GM23338 (cell line): ENCODE results near the gene BPI.

Source experiments
- CREB1 ChIP-seq: fragments of 250-450 bp; sonication (Bioruptor Pico); IDR thresholded peaks from 2 replicates; pipeline ENCODE4 v1.5.0; 2020; ENCODE audit warnings: low read depth, mild to moderate bottlenecking, moderate library complexity
- EZH2 ChIP-seq: fragments of 200-600 bp; sonication (generic); IDR thresholded peaks from one replicate; pipeline ENCODE4 v1.8.0; 2017; ENCODE audit warnings: antibody characterized with exemption, mild to moderate bottlenecking, low read depth; ENCODE audit not compliant: unreplicated experiment
- ZNF114 ChIP-seq: fragments of 250-450 bp; sonication (Bioruptor Pico); IDR thresholded peaks from 2 replicates; pipeline ENCODE4 v1.5.0; 2020; ENCODE audit warnings: mild to moderate bottlenecking, moderate library complexity
- TF ChIP-seq, protein P1 (sequence below), 2 experiments: fragments of 200-600 bp in 1 of 2; sonication (generic) in 1 of 2; conservative IDR thresholded peaks; 2 replicates each; pipeline versions ENCODE4 v1.5.1 to v1.6.1; 2016 to 2017; ENCODE audit warnings: antibody characterized with exemption in 2 of 2, low read depth in 2 of 2, mild to moderate bottlenecking in 2 of 2, moderate library complexity in 1 of 2

DNA sequence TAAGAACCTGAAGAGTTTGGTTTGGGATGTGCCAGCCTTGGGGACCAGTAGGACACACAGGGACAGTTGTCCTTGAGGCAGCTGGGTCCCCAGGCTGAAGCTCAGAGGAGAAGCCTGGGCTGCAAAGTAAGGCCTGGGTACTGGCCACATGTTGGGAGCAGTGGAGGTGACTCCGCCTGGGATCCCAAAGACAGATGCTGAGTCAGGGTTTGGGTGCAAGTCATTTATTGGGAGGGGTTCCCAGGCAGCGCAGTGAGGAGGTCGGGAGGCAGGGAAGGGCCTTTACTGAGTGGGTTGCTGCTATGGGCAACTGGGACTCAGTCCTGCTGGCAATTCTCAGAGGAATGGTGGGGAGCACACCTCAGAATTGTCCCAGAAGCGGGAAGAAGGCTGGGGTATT, 12.4 kb downstream of the BPI start:
- TF ChIP-seq EZH2 (no peak), ZNF114 (CRISPR knock-in tag) (no peak), CREB1 (CRISPR knock-in tag) (no peak)
- TF ChIP-seq, protein P1, sequence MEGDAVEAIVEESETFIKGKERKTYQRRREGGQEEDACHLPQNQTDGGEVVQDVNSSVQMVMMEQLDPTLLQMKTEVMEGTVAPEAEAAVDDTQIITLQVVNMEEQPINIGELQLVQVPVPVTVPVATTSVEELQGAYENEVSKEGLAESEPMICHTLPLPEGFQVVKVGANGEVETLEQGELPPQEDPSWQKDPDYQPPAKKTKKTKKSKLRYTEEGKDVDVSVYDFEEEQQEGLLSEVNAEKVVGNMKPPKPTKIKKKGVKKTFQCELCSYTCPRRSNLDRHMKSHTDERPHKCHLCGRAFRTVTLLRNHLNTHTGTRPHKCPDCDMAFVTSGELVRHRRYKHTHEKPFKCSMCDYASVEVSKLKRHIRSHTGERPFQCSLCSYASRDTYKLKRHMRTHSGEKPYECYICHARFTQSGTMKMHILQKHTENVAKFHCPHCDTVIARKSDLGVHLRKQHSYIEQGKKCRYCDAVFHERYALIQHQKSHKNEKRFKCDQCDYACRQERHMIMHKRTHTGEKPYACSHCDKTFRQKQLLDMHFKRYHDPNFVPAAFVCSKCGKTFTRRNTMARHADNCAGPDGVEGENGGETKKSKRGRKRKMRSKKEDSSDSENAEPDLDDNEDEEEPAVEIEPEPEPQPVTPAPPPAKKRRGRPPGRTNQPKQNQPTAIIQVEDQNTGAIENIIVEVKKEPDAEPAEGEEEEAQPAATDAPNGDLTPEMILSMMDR (conservative IDR thresholded peaks at IDR 0.05; ENCODE audit: low read depth in 2 of 2), result no peak
